SIG-M5 treated with dmso at 0.1 percent for 504 hours (cell line): Measurements from ENCODE around the gene MYO1D.

Experiments
- DNase-seq: peaks from one replicate; lab custom pipeline; 2025; ENCODE audit not compliant: unreplicated experiment; lab: John Stamatoyannopoulos, UW

Gene MYO1D

DNA sequence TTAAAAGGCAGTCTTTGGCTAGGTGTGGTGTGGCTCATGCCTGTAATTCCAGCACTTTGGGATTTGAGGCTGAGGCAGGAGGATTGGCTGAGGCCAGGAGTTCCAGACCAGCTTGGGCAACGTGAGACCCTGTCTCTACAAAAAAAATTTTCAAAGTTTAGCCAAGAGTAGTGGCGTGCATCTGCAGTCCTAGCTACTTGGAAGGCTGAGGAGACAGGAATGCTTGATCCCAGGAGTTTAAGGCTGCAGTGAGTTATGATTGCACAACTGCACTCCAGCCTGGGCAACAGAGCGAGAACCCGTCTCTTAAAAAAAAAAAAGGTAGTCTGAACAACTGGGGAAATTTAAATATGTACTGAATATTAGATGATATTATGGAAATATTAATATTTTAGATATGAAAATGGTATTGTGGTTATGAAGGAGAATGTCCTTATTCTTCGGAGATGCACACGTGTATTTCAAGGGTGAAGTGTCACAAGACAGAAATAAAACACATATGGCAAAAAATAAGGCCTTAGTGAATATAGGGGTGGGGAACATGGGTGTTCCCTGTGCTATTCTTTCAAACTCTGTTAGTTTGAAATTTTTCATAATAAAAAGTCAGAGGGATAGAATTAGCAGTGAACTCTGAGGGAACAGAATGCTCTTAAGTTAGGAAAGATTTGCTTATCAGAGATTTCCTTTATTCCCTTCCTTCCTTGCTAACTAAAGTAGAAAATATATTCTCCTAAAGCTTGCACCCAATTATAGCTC, 245.4 kb downstream of the MYO1D start:
- DNase-seq = no peak

GRCh38 chr17:32629563-32630190, 247.2 kb downstream of the MYO1D start:
- DNase-seq = no peak

DNA sequence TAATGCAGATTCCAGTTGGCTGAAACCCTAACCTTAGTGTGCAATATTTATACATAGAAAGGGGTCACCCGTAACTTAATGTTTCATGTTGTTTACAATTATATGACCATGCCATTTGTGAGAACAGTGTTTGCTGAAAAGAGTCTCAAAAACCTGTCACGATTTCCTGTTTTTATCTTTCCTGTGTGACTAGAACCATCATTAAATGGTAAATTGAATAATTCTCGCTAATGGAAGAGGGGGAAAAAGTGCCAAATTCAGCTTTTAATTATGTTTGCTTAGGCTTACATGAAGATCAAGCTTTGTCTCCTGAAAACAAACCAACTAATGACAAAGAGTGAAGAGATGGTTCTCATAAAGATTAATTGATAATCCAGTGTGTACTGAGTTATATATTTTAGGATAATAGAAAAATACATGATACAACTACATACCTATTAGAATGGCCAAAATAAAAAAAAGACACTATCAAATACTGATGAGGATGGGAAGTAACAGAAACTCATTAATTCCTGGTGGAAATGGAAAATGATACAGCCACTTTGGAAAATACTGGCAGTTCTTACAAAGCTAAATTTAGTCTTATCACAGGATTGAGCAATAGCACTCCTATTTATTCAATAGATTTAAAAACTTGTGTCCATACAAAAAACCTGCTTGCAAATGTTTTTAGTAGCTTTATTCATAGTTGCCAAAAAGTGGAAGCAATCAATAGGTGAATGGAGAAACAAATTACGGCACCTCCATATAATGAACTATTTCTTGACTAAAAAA, 248.5 kb downstream of the MYO1D start:
- no peak for DNase-seq

DNA sequence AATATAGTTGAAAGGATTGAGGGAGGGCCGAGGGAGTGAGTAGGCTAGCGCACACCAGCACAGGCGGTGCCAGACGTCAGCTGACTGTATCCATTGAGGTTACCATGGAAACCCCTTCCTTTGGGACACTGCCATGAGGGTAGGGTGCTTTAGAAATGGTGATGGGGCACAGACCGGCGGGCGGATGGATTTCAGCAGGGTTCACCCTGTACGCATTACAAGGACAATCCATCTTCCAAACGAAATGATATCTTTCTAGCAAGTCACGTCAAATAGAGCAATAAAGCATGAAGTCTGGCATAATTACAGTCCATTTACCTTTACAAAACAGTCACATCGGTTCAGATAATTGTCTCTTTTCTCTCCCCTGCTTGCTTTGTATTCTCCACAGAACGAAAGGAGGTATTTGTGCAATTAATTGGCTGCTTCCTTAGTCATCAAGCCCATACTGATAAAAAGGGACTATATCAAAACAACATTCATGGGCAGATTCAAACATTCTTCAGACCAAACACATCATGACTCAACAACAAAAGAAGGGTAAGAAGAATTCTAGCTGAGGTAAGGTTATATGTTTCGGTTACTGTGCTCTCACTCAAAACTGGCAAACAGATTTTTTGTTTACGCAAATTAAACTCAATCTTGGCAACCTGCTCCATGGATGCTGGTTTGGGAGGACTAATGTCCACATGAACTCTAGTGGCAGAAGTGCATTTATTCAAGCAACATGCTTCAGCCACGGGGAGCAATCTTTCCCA, 249.5 kb downstream of the MYO1D start:
- no peak for DNase-seq

DNA sequence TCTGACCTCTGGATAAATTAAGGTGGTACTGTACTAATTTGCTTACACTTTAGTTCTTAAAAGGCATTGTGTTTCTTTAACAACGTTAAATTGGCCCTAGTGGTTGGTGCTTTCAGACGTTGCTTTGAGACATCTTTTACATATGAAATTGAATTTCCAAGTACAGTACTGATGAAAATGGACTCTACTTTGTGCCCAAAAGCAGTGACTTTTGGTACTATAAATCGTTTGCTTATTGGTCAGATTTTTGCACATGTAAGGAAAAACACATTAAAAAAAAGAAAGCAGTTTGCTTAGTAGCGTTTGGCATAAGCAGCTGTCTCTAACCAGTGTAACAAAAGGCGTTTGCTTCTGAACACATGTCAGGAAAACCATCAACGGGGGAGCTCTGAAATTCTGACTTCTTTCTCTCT, 250.5 kb downstream of the MYO1D start:
- no peak for DNase-seq

DNA sequence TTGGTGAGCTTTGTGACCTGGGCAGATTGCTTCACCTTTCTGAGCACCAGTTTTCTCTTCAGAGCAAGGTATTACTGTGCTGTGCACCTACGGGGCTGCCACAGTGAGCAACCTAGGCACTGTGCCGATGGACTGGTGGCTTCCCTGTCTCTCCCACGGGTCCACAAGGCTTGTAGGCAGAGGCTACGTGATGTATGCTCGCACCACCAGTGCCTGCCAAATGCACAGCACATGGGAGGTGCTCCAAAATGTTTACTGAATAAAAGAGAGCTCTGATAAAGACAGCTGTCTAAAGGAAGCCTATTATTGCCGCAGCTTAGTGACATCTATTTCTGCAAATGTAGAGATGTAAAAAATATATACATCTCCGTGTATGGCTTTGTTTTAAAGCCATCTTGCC, 251.0 kb downstream of the MYO1D start:
- DNase-seq = no peak

- DNase-seq = no peak
These were observed 253.7 kb downstream of the MYO1D start for GRCh38 chr17:32623196-32623595.

GRCh38 chr17:32622540-32622939, 254.4 kb downstream of the MYO1D start:
- no peak for DNase-seq

- DNase-seq = no peak
These were observed 255.2 kb downstream of the MYO1D start for GRCh38 chr17:32621612-32622312.

DNA sequence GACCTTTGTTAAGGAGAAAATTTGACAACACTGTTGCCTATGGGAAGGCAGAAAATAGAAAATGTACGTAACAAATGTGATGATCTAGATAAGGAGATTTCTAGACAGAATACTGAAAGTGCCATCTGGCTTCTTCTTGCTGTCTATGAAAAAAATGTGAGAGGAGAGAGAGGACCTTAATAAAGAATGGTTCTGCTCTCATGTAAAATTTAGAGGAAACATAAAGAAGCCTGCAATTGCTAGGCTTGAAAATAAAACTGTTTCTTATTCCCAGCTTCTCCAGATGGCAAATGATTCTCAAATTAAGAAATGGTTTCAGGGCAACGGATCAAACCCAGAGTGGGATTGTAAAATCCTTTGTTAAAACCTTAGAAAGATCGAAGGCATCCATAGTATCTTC, 261.6 kb downstream of the MYO1D start:
- no peak for DNase-seq

DNA sequence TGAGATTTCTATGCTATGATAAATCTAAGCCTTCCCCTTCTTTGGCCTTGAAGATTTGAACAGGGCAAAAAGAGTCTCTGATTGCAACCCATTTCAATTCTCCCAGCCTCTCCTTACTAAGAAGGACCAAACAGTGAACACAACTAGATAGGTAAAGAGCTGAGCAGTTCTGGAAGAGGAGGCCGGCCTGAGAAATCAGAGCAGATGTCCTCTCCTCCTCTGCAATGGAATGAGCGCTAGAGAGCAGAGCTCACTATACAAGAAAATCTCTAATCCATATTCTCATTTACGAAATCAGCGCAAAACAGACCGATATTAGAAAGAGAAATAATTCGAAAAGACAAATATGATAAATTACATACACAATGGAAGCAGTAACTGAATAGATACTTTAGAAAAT, 266.0 kb downstream of the MYO1D start:
- no peak for DNase-seq

DNA sequence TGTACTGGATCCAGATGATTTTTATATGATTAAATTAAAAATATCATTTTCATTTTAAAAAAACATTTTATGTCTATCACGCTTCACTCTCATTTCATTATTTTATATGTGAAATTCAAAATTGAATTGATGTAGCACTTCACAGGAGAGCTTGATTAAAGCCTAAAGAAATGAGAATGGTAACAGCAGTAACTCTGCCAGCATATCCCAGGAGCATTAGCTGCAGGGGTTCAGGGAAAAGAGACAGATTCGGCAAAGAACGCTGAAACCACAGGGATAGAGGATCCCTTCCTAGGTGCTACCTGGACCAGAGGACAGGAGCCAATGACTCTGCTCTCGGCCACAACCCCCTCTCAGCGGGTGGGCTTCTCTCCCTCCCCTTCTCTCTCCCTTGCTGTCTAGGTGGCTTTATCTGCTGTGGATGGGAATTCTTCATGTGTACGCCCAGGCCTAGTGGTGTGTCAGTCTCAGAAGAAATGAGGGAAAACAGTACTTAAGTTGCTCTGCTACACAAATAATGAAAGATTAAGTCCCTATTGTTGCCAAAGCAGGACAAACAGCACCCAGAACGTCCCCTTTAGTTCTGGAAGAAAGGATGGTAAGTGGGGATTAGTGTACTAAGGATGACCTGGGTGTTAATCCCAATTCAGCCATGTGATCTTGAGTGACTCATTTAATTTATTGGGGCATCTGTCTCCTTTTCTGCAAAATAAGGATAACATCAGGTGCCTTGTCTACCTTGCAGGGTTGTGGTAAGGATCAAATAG, 266.9 kb downstream of the MYO1D start:
- DNase-seq = no peak

- DNase-seq = peak; percentile 69
These were observed 267.8 kb downstream of the MYO1D start for GRCh38 chr17:32609085-32609484.

GRCh38 chr17:32608267-32608666, 268.7 kb downstream of the MYO1D start:
- no peak for DNase-seq

- no peak for DNase-seq
These were observed 272.0 kb downstream of the MYO1D start for GRCh38 chr17:32604966-32605365.

- no peak for DNase-seq
These were observed 274.5 kb downstream of the MYO1D start for GRCh38 chr17:32602396-32602795.

DNA sequence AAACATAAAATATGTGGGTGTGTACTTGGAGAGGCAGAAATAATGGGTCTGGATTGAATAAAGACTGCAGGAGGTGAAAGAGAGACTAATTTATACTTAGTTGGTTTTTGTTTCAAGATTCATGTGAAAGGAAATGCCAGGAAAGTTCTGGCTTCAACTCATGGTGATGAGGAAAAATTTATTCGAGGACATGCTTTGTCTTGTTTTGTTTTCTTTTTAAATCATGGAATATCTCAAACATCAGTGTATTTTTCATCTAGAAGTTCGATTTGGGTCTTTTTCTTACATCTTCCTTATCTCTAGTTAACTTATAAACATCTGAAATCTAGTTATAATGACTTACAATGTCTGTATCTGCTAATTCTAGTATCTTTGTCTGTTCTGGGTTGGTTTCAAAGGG, 275.1 kb downstream of the MYO1D start:
- DNase-seq = no peak

- DNase-seq = no peak
These were observed 280.3 kb downstream of the MYO1D start for GRCh38 chr17:32596628-32597027.

- no peak for DNase-seq
These were observed 280.7 kb downstream of the MYO1D start for GRCh38 chr17:32596206-32596605.

- no peak for DNase-seq
These were observed 283.9 kb downstream of the MYO1D start for GRCh38 chr17:32593003-32593402.
